Lung (tissue), 12 donors: ENCODE results near the gene CABP4. TPM values are rescaled to one million over a fixed set of nuclear protein-coding genes. Genes with fewer than 3 reads are reported as not detected.
A peak's percentile ranks its signal among the peaks of the same experiment; 100 is the strongest.

ENCODE experiments used
- ATAC-seq: fragments of 200-7000 bp; cut with Tn5 transposase; one replicate; pipeline ENCODE4 v1.9.1; 2020; ENCODE audit warnings: moderate number of reproducible peaks; ENCODE audit not compliant: insufficient read depth, low FRiP score
- DNase-seq, 3 donors: peaks; one replicate each; pipeline ENCODE4 v3.0.0-alpha.2; 2013 to 2017
- H3K27ac ChIP-seq, 2 donors: one replicate each; pipeline ENCODE4 v1.5.1; 2013; ENCODE audit warnings: mild to moderate bottlenecking in 2 of 2, moderate library complexity in 2 of 2, control low read depth in 1 of 2, inconsistent platforms in 1 of 2, low read depth in 1 of 2, low read length in 1 of 2
- H3K27me3 ChIP-seq, 3 donors: one replicate each; pipeline ENCODE4 v1.5.1; 2013; ENCODE audit warnings: low read length in 2 of 3; ENCODE audit not compliant: control insufficient read depth in 3 of 3, insufficient read depth in 3 of 3
- H3K36me3 ChIP-seq, 4 donors: one replicate each; pipeline ENCODE4 v1.5.1; 2013; ENCODE audit warnings: low read length in 4 of 4, mild to moderate bottlenecking in 1 of 4, moderate library complexity in 1 of 4; ENCODE audit not compliant: control insufficient read depth in 4 of 4, insufficient read depth in 4 of 4
- H3K4me1 ChIP-seq, 5 donors: one replicate each; pipeline ENCODE4 v1.5.1; 2013; ENCODE audit warnings: low read length in 5 of 5, mild to moderate bottlenecking in 2 of 5, moderate library complexity in 1 of 5; ENCODE audit not compliant: control insufficient read depth in 5 of 5, insufficient read depth in 5 of 5
- H3K4me3 ChIP-seq: one replicate; pipeline ENCODE4 v1.5.1; 2013; ENCODE audit warnings: mild to moderate bottlenecking, control low read depth, moderate library complexity
- H3K9ac ChIP-seq, 2 donors: one replicate each; pipeline ENCODE4 v1.5.1; 2013; ENCODE audit warnings: low read length in 2 of 2, control low read depth in 1 of 2; ENCODE audit not compliant: insufficient read depth in 1 of 2
- H3K9me3 ChIP-seq, 4 donors: one replicate each; pipeline ENCODE4 v1.5.1; 2013; ENCODE audit warnings: low read length in 3 of 4, mild to moderate bottlenecking in 1 of 4, moderate library complexity in 1 of 4; ENCODE audit not compliant: control insufficient read depth in 4 of 4, insufficient read depth in 3 of 4
- CTCF ChIP-seq: IDR thresholded peaks from 2 replicates; pipeline ENCODE4 v1.5.1; 2012; ENCODE audit warnings: mild to moderate bottlenecking; ENCODE audit errors: control extremely low read depth, extremely low read depth
- WGBS, 2 donors: extraction: QIAGEN DNeasy Blood & Tissue Kit; methylation state at CpG; one replicate each; pipeline ENCODE4 v1.1.7; 2013; 5-methylcytosine and 5-hydroxymethylcytosine counted together
- polyA plus RNA-seq, 2 donors: library from polyadenylated mRNA; stranded (reverse); fragments of 200-250 nt; gene quantifications; one replicate each; pipeline ENCODE4 v1.2.1, GENCODE V29; 2013
- total RNA-seq, 2 donors: library from RNA; depleted of rRNA in 1 of 2; stranded (reverse); fragments of >200 nt in 1 of 2; gene quantifications; one replicate each; pipeline ENCODE4 v1.2.1, GENCODE V29; 2014 to 2021
- donor health status: control.
- donor health status: control.
- donor health status: Bipolar disorder and iron deficiency.
- donor health status: healthy.
- donor health status: DM: yes; HTN: yes; CAD: no.

CABP4 gene
- total and polyA plus RNA-seq, 4 donors = 0.96 to 5.3 (median 2.3) TPM

- peak within 1 kb of the TSS; percentile 94 to 95 for H3K27ac ChIP-seq
- H3K36me3 ChIP-seq = no peaks in the 10 kb centered on the region
- peaks cover 0 to 17% (median 4%) of the 10 kb centered on the region in 5 donors for H3K4me1 ChIP-seq
- ATAC-seq (peak; percentile 94), DNase-seq (peak; percentile 93 to 96 (median 95))
- no peaks in the 10 kb centered on the region for H3K9me3 ChIP-seq
- H3K4me3 ChIP-seq = peak within 1 kb of the TSS; percentile 89
- H3K27me3 ChIP-seq = no peaks in the 10 kb centered on the region
- peak; percentile 44 for TF ChIP-seq CTCF
- 1% methylated on average over 60 to 76 of the region's 76 CpGs for WGBS, 2 donors
- H3K9ac ChIP-seq = peak within 1 kb of the TSS; percentile 37 to 81
Measured at GRCh38 chr11:67468759-67469507, 13.8 kb downstream of the CABP4 start, which contains the start of gene TMEM134. Gene TMEM134, minus strand, starts transcription at chr11:67469251. Its CDS starts 59 bp downstream, at chr11:67469192.

GRCh38 chr11:67469508-67469811 is 14.3 kb downstream of the CABP4 start:
- H3K27me3 ChIP-seq = no peaks in the 10 kb centered on the region
- no peaks in the 10 kb centered on the region for H3K36me3 ChIP-seq
- no peak for ATAC-seq
- H3K4me3 ChIP-seq = peak overlapping the region; percentile 61
- DNase-seq = no peak
- H3K9me3 ChIP-seq = no peaks in the 10 kb centered on the region
- peaks cover 0 to 15% (median 4%) of the 10 kb centered on the region in 5 donors for H3K4me1 ChIP-seq
- peak overlapping the region in 1 of 2 donors; percentile 81 for H3K9ac ChIP-seq
- H3K27ac ChIP-seq = peak overlapping the region; percentile 94 to 95
- no peak for TF ChIP-seq CTCF
- WGBS, 2 donors = 13 to 19% methylated on average over 9 of the region's 9 CpGs

- DNase-seq = no peak
- Histone ChIP-seq H3K9me3 (no peaks in the 10 kb centered on the region), H3K4me1 (peaks cover 0 to 15% (median 4%) of the 10 kb centered on the region in 5 donors), H3K27ac (no peak overlapping the region), H3K4me3 (no peak overlapping the region), H3K27me3 (no peaks in the 10 kb centered on the region), H3K36me3 (no peaks in the 10 kb centered on the region), H3K9ac (no peak overlapping the region)
- no peak for TF ChIP-seq CTCF
- no peak for ATAC-seq
- WGBS, 2 donors = 84 to 86% methylated on average over 8 of the region's 8 CpGs
Measured at GRCh38 chr11:67470337-67471002, 15.3 kb downstream of the CABP4 start.
